ENCODE measurements around the gene SEMA4G.
A peak's percentile ranks its signal among the peaks of the same experiment; 100 is the strongest.

Gene SEMA4G

DNA sequence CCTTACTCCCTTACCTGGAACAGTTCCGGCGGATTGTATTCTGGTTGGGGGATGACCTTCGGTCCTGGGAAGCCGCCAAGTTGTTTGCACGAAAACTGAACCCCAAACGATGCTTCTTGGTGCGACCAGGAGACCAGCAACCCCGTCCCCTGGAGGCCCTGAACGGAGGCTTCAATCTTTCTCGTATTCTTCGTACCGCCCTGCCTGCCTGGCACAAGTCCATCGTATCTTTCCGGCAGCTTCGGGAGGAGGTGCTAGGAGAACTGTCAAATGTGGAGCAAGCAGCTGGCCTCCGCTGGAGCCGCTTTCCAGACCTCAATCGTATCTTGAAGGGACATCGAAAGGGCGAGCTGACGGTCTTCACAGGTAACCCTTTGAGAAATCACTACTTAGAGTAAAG is 19.8 kb downstream of the SEMA4G start:
- TF ChIP-seq TEAD4 (IDR thresholded peaks at IDR 0.05) (no peak), FOXM1 (IDR thresholded peaks at IDR 0.05; ENCODE audit: borderline replicate concordance, low read depth) (no peak), NFIC (IDR thresholded peaks at IDR 0.05) (no peak), CEBPB (IDR thresholded peaks at IDR 0.05) (no peak), EGR1 (IDR thresholded peaks at IDR 0.05) (no peak), EP300 (IDR thresholded peaks at IDR 0.05; ENCODE audit: borderline replicate concordance) (no peak), YY1 (IDR thresholded peaks at IDR 0.05; ENCODE audit: low read depth) (no peak), CREB1 (IDR thresholded peaks at IDR 0.05; ENCODE audit: low read depth) (no peak), TCF12 (IDR thresholded peaks at IDR 0.05; ENCODE audit: low read depth) (no peak), ZBTB7A (IDR thresholded peaks at IDR 0.05; ENCODE audit: low read depth) (no peak), RAD21 (IDR thresholded peaks at IDR 0.05; ENCODE audit: low read depth) (no peak)
- TF ChIP-seq, protein P1, sequence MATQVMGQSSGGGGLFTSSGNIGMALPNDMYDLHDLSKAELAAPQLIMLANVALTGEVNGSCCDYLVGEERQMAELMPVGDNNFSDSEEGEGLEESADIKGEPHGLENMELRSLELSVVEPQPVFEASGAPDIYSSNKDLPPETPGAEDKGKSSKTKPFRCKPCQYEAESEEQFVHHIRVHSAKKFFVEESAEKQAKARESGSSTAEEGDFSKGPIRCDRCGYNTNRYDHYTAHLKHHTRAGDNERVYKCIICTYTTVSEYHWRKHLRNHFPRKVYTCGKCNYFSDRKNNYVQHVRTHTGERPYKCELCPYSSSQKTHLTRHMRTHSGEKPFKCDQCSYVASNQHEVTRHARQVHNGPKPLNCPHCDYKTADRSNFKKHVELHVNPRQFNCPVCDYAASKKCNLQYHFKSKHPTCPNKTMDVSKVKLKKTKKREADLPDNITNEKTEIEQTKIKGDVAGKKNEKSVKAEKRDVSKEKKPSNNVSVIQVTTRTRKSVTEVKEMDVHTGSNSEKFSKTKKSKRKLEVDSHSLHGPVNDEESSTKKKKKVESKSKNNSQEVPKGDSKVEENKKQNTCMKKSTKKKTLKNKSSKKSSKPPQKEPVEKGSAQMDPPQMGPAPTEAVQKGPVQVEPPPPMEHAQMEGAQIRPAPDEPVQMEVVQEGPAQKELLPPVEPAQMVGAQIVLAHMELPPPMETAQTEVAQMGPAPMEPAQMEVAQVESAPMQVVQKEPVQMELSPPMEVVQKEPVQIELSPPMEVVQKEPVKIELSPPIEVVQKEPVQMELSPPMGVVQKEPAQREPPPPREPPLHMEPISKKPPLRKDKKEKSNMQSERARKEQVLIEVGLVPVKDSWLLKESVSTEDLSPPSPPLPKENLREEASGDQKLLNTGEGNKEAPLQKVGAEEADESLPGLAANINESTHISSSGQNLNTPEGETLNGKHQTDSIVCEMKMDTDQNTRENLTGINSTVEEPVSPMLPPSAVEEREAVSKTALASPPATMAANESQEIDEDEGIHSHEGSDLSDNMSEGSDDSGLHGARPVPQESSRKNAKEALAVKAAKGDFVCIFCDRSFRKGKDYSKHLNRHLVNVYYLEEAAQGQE (IDR thresholded peaks at IDR 0.05; ENCODE audit: low read depth) = no peak
- TF ChIP-seq, protein P2, sequence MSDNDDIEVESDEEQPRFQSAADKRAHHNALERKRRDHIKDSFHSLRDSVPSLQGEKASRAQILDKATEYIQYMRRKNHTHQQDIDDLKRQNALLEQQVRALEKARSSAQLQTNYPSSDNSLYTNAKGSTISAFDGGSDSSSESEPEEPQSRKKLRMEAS (IDR thresholded peaks at IDR 0.05) = no peak
- TF ChIP-seq, protein P3, sequence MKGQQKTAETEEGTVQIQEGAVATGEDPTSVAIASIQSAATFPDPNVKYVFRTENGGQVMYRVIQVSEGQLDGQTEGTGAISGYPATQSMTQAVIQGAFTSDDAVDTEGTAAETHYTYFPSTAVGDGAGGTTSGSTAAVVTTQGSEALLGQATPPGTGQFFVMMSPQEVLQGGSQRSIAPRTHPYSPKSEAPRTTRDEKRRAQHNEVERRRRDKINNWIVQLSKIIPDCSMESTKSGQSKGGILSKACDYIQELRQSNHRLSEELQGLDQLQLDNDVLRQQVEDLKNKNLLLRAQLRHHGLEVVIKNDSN (IDR thresholded peaks at IDR 0.05) = no peak

DNA sequence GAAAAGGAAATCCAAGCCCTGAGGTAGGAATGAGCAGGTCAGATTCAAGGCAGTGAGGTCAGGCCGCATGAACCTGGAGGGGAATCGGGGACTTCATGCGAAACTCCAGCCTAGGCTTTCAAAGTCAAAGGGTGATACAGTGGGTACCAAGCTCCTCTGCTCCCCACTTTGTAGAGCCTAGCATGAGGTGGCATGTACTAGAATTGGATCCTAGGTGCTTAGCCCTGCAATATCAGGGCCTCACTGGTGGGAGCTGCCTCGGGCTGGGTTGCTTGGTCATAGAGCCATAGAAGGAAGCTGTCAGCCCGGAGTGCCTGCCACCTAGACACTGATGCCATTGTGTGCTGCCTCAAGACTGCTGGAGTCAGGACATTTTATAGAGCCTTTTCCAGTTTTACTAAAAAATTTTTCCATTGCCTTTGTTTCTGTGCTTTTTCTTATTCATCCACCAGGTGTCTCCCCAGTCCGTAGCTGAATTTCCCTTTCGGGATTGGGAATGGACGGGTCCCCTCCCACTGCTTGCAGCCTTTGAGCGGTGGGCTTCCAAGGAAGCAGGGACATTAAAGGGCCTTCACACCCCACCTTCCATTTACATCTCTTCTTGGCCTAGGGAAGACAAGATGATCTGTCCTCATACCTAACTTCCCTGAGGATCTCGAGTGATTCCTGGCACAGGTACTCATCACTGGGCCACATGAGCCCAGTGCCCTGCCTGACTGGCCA is 24.8 kb downstream of the SEMA4G start:
- TF ChIP-seq CREB1 (IDR thresholded peaks at IDR 0.05; ENCODE audit: low read depth) = no peak
- peak; percentile 59 for TF ChIP-seq RAD21 (IDR thresholded peaks at IDR 0.05; ENCODE audit: low read depth)
- TF ChIP-seq EP300 (IDR thresholded peaks at IDR 0.05; ENCODE audit: borderline replicate concordance) = no peak
- TF ChIP-seq ZBTB7A (IDR thresholded peaks at IDR 0.05; ENCODE audit: low read depth) = no peak

DNA sequence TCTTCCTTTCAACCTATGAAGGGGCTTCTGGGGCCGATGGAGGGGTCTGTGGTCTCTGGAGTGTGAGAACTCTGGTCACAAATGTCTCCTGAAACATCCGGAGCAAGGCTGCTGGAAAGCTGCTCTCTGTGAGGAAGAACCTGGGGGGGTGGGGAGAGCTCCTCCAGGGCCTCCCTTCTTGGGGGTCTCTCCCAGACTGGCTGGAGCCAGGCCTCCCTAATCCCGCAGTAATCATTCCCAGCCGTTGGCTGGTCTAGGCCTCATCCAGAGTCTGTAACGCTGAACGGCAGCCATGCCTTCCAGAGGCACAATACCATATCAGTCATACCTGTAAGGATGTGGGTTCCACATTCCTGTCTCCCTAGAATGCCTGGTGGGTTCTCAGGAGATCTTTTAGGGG is 25.9 kb downstream of the SEMA4G start:
- TF ChIP-seq, protein P1 (IDR thresholded peaks at IDR 0.05; ENCODE audit: low read depth) = no peak
- TF ChIP-seq TCF12 (IDR thresholded peaks at IDR 0.05; ENCODE audit: low read depth) (no peak), FOXM1 (IDR thresholded peaks at IDR 0.05; ENCODE audit: borderline replicate concordance, low read depth) (no peak), RAD21 (IDR thresholded peaks at IDR 0.05; ENCODE audit: low read depth) (no peak), EP300 (IDR thresholded peaks at IDR 0.05; ENCODE audit: borderline replicate concordance) (no peak), ZBTB7A (IDR thresholded peaks at IDR 0.05; ENCODE audit: low read depth) (no peak), NFIC (IDR thresholded peaks at IDR 0.05) (no peak), YY1 (IDR thresholded peaks at IDR 0.05; ENCODE audit: low read depth) (no peak), CEBPB (IDR thresholded peaks at IDR 0.05) (no peak), EGR1 (IDR thresholded peaks at IDR 0.05) (no peak), TEAD4 (IDR thresholded peaks at IDR 0.05) (no peak), TAF1 (IDR thresholded peaks at IDR 0.05; ENCODE audit: low read depth) (no peak), CREB1 (IDR thresholded peaks at IDR 0.05; ENCODE audit: low read depth) (no peak)
- TF ChIP-seq, protein P3 (IDR thresholded peaks at IDR 0.05) = no peak
- TF ChIP-seq, protein P2 (IDR thresholded peaks at IDR 0.05) = no peak

DNA sequence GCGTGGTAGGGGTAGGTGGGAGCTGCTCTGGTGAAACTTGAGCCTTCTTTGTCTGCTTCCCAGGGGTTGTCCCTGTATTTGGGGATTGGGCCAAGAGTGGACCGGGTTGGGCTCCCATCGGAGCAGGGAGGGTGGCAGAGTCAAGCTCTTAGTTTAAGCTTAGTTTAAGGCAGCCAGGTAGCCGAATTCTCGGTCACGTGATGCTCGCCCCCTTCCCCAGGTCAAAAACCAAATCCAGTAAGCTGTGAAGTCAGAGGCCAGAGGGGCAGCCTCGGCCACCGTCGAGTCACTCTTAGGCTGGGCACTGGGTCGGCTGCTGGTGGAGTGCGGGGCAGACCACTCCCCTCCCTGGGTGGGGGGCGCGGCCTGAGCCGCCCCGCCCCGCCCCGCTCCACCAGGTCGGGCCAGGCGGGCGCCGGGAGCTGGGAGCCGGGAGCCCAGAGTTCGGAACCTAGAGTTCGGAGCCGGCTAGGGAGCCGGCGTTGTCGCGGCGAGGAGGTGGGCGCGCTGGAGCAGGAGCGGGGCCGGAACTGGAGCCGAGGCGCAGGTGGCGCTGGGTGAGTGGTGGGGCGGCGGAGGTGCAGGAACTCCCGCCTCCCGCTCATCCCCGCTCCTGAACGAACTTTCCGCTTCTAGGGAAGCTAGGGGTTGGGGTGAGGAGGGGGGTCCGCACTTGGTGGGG is 27.5 kb downstream of the SEMA4G start:
- TF ChIP-seq, protein P2 (IDR thresholded peaks at IDR 0.05) = no peak
- TF ChIP-seq EP300 (IDR thresholded peaks at IDR 0.05; ENCODE audit: borderline replicate concordance) = no peak
- peak; percentile 96 for TF ChIP-seq ZBTB7A (IDR thresholded peaks at IDR 0.05; ENCODE audit: low read depth)
- TF ChIP-seq, protein P3 (IDR thresholded peaks at IDR 0.05) = peak; percentile 93
- no peak for TF ChIP-seq FOXM1 (IDR thresholded peaks at IDR 0.05; ENCODE audit: borderline replicate concordance, low read depth)
- no peak for TF ChIP-seq RAD21 (IDR thresholded peaks at IDR 0.05; ENCODE audit: low read depth)
- TF ChIP-seq TAF1 (IDR thresholded peaks at IDR 0.05; ENCODE audit: low read depth) = peak; percentile 65; the same call in 1 of the 2 replicates
- TF ChIP-seq EGR1 (IDR thresholded peaks at IDR 0.05) = peak; percentile 4; the same call in 1 of the 2 replicates
- TF ChIP-seq CEBPB (IDR thresholded peaks at IDR 0.05) = no peak
- TF ChIP-seq, protein P1 (IDR thresholded peaks at IDR 0.05; ENCODE audit: low read depth) = no peak
- no peak for TF ChIP-seq CREB1 (IDR thresholded peaks at IDR 0.05; ENCODE audit: low read depth)
- TF ChIP-seq TEAD4 (IDR thresholded peaks at IDR 0.05) = no peak
